HG03354 (cell line): ENCODE results near the gene TSPAN3.

Source experiments
- ATAC-seq: cut with Tn5 transposase; IDR thresholded peaks from one replicate; pipeline ENCODE4 v1.9.1; 2021; ENCODE audit warnings: mild to moderate bottlenecking; ENCODE audit not compliant: unreplicated experiment, poor library complexity, severe bottlenecking

TSPAN3 gene

DNA sequence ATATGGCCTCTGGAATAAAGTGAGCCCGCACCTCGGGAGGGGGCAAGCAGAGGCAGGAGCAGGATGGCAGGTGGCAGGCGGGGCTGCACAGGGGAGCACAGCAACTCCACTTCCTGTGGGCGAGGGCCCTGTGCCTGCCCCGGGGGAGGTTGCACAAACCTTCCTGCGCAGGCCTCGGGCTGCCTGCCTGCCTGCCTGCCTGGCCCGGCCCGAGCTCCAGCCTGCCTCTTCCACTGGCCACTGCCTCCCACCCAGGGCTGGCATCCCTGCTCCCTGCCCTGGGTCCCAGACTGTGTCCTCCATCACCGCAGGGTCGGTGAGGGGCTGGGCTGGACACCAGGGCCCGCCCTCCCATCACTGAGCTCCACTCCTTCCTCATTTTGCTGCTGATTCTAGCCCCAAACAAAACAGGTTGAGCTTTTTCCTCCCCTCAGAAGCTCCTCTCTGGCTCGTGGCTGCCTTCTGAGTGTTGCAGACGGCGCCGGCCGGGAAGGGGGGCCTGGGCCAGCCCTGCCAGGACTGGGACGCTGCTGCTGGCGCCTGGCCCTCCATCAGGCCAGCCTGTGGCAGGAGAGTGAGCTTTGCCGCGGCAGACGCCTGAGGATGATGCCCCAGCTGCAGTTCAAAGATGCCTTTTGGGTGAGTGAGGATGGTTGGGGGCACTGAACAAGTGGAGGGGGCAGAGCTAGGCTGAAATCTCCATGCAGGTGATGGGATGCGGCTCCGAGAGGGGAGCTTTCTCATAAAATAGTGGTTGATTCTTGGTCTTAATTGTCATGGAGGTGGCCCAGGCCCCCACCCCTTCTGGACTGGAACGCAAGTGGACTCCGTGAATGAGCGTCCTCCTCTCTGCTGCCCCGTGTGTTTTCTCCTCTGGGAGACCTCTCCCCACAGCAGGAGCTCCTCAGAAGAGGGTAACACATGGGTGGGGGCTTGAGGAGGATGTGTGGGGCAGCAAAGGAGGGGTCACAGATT is 75.7 kb downstream of the TSPAN3 start, which contains the start of gene PSTPIP1:
TSS of gene PSTPIP1 (plus strand) at position 156 of the 975 bp plus-strand sequence. CDS start at position 604, 448 bp downstream.
- peak; percentile 64 for ATAC-seq

DNA sequence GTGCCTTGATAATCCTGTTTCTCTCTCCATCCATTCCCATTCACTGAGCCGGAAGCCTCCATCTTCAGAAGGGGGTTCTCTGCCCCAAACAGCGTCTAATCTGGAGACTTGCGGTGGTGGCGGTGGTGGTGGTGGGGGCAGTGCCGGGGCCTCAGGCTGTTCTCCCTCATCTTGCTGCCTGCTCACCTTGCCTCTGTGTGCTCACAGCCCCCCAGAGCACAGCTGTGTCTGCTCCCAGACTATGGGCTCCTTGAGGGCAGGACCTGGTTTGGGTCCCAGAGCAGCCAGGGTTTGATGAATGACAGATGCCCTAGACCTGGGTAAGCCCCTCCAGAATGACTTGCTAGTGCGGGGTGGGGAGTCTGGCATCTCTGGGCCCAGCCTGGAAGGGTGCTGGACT is 76.4 kb downstream of the TSPAN3 start:
- ATAC-seq: no peak

GRCh38 chr15:76994001-76994400 is 76.9 kb downstream of the TSPAN3 start:
- no peak for ATAC-seq

DNA sequence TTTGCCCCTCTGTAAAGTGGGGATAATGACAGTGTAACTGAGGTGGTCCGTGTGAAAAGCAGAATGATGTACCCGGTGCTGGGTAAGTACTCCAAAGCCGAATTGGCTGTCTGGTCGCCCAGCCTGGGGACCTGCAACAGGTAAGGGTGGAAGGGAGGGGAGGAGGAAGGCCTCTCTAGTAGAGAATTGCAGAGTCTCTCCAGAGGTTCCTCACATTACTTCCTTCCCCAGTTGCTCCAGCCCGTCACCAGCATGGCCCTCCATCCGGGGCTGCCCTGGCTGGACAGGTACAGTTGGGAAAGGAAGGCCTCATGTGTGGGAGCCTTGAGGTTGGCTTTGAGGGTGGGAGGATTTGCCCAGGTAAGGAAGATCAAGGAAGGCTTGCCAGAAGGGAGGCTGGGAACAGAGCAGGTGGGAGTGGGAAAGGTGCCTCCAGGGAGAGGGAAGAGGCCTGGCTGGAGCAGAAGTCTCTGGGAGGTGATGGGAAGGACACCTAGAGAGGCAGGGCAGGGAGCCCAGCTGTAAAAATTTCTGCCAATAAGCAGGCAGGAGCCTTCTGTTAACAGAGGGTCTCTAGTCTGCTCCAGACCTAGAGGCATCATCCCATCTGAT is 77.7 kb downstream of the TSPAN3 start:
- no peak for ATAC-seq

DNA sequence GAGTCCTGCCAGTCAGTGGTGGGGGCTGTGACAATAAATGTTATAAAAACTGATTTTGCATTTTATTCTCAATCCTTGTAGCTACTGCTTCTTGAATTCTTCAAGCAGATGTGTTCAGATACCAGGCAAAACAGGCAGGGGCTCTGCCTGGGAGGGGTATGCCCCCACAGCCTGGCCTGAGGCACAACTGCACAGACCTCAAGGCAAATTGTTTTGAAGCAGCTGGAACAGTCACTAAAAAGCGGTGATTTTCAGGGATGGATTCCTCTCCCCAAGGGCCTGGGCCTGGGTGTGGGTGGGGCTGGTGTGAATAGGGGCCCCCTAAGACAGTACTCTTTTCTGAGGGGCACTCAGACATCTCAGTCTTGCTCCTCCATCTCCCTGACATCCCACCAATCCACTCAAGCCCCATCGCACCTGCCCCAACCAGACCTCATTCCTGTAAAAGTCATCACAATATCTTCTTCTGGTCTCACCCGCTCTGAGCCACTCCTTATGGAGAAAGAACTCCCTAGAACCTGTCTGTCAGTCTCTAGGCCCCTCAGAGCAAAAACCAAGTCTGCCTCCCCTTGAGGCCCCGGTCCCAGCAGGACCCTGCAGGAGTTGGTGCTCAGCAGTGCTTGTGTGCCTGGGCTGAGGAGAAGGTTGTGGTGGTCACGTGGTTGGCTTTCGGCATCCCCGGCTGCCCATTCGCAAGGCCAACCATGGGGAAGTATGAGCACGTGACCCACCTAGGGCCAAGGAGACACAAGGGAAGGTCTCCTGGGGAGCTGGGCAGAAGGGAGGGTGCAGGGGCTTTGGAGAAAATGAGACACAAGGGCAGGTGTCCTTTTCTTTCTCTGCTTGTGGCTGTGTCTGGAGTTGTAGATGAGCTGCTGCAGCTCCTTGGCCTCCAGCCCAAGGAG is 78.9 kb downstream of the TSPAN3 start:
- ATAC-seq: no peak
